Transverse colon (tissue), 4 donors: ENCODE measurements around the gene TTC32. TPM values are rescaled to one million over a fixed set of nuclear protein-coding genes. Genes with fewer than 3 reads are reported as not detected.
"Not testable (repeated sequence)": the region's sequence is repeated elsewhere in the genome, so short reads cannot be mapped to it uniquely, and the experiment has no call there.

ENCODE experiments used
- DNase-seq: peaks from one replicate; pipeline ENCODE4 v3.0.0-alpha.2; 2019
- H3K27ac ChIP-seq, 4 donors: fragments of 200-600 bp; sonication (generic); 2 replicates each; pipeline ENCODE4 v1.5.1; 2016 to 2018; ENCODE audit warnings: inconsistent platforms in 4 of 4
- H3K27me3 ChIP-seq: fragments of 200-600 bp; sonication (generic); 2 replicates; pipeline ENCODE4 v1.5.1; 2017; ENCODE audit warnings: inconsistent platforms
- H3K36me3 ChIP-seq, 4 donors: fragments of 200-600 bp; sonication (generic); 2 replicates each; pipeline ENCODE4 v1.5.1; 2017 to 2019; ENCODE audit warnings: inconsistent platforms in 4 of 4
- H3K4me1 ChIP-seq, 4 donors: fragments of 200-600 bp; sonication (generic); 2 replicates each; pipeline ENCODE4 v1.5.1; 2017 to 2020; ENCODE audit warnings: inconsistent platforms in 4 of 4
- H3K4me3 ChIP-seq, 4 donors: fragments of 200-600 bp; sonication (generic); 1 replicate in 1 of 4; 2 replicates in 3 of 4; pipeline versions ENCODE4 v1.5.1 to v1.6.1; 2017 to 2019; ENCODE audit warnings: inconsistent platforms in 4 of 4
- H3K9me3 ChIP-seq, 2 donors: fragments of 200-600 bp; sonication (generic); 2 replicates each; pipeline ENCODE4 v1.5.1; 2017 to 2019; ENCODE audit warnings: inconsistent platforms in 2 of 2
- CTCF ChIP-seq, 5 experiments: fragments of 200-600 bp in 3 of 5; fragments of 450-650 bp in 2 of 5; sonication (generic) in 3 of 5; IDR thresholded peaks; 1 replicate in 2 of 5; 2 replicates in 3 of 5; pipeline ENCODE4 v1.5.1; 2016 to 2017; ENCODE audit warnings: antibody characterized with exemption in 5 of 5, inconsistent platforms in 3 of 5, mild to moderate bottlenecking in 2 of 5, moderate library complexity in 1 of 5
- EP300 ChIP-seq: sonication (generic); formaldehyde crosslinking; IDR thresholded peaks from one replicate; pipeline ENCODE4 v1.6.1; 2017; ENCODE audit warnings: antibody characterized with exemption, low read depth
- POLR2A ChIP-seq: fragments of 450-650 bp; IDR thresholded peaks from one replicate; pipeline ENCODE4 v1.6.1; 2016; ENCODE audit warnings: antibody characterized with exemption, mild to moderate bottlenecking, moderate library complexity
- POLR2AphosphoS5 ChIP-seq, 3 donors: sonication (generic); formaldehyde crosslinking; IDR thresholded peaks; one replicate each; pipeline ENCODE4 v1.6.1; 2016; ENCODE audit warnings: antibody characterized with exemption in 3 of 3
- WGBS, 2 donors: methylation state at CpG; one replicate each; pipeline ENCODE4 v1.1.5; 2018; ENCODE audit warnings: low coverage in 1 of 2; 5-methylcytosine and 5-hydroxymethylcytosine counted together
- in situ Hi-C, 4 donors: fragments of 200-750 bp; cut with MboI; loops; one replicate each; pipeline versions ENCODE4 v1.15.0 to v1.15.1; 2017; ENCODE audit warnings: low sequenced_read_pairs in 3 of 4, low pct_ligation_motif_present in 1 of 4, low pct_unique_long_range_greater_than_20kb in 1 of 4
- intact Hi-C: fragments of 100-400 bp; cut with DNase I; formaldehyde crosslinking; loops from one replicate; pipeline ENCODE4 v1.15.1; 2023; ENCODE audit warnings: low total_unique reads
- total RNA-seq, 4 donors: library from RNA; depleted of rRNA; stranded (reverse); fragments of >200 nt; gene quantifications; one replicate each; pipeline ENCODE4 v1.1.0, GENCODE V29; 2016

The TTC32 gene
- total RNA-seq, 4 donors from 2014 or later, result 3.0 to 23.3 (median 9.9) TPM

DNA sequence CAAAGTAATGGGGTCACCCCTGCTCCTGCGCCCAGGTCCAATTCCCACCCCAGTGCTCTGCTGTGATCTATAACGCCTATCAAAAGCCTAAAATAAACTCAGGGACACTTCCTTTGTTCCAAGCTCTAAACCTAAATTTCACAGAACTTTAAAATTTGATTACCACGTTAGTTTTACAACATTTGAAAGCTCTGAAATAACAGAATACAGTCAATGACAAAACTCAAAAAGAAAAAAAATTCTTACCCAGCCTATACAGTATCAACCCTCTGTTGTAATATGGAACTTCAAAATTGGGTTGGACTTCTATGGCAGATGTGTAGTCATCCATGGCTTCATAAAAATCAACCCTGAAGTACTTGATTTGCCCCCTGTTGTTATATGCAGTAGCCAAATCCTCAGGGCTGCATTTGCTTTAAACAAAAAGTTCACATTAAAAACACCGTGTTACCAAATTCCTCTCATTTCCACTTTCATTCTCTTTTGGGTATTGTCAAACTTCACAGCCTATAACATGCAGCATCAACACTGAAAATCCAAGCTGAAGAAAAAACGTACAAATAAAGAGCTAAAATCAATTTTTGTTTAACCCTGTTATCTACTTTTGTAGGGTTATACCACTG lies 4.0 kb downstream of the TTC32 start:
- Histone ChIP-seq H3K9me3 (no peaks in the 10 kb centered on the region), H3K4me3 (no peak overlapping the region), H3K4me1 (peaks cover 17 to 66% (median 25%) of the 10 kb centered on the region in 4 donors), H3K27me3 (no peaks in the 10 kb centered on the region), H3K27ac (no peak overlapping the region), H3K36me3 (no peaks in the 10 kb centered on the region)
- DNase-seq, result no peak
- in situ Hi-C loops, result loop anchor here in 1 of 4 donors (25.0 kb wide), 1 partner anchor 740 kb away; no protein-coding TSS in a partner anchor
- intact Hi-C loops, result no loop called here
- 59 to 74% methylated on average over 5 of the region's 5 CpGs for WGBS, 2 donors
- TF ChIP-seq POLR2AphosphoS5 (IDR thresholded peaks at IDR 0.05), result no peak
- TF ChIP-seq EP300, result no peak
- TF ChIP-seq CTCF (IDR thresholded peaks at IDR 0.05), result no peak
- no peak for TF ChIP-seq POLR2A

DNA sequence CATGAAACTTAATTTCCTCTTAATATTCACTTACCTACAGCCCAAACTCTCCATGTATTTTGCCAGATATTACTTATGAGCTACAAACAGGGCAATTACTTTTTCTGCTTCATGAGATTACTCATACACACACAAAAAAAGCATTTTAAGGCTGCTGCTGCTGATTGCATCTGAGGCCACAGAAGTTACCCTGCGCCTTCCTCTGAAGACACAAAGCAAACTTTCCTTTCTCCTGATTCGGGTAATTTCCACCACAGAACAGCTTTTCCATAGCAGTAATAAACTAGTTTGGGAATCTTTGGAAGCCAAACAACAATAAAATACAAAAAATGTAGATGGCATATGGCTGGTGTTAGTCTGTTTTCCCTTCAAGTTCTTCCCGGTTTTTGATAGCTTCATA lies 6.2 kb downstream of the TTC32 start:
- H3K27me3 ChIP-seq, result no peaks in the 10 kb centered on the region
- peaks cover 12 to 61% (median 17%) of the 10 kb centered on the region in 4 donors for H3K4me1 ChIP-seq
- no peak overlapping the region for H3K4me3 ChIP-seq
- 64 to 65% methylated on average over 3 of the region's 3 CpGs for WGBS, 2 donors
- in situ Hi-C loops (loop anchor here in 1 of 4 donors (25.0 kb wide), 1 partner anchor 742 kb away; no protein-coding TSS in a partner anchor), intact Hi-C loops (no loop called here)
- no peaks in the 10 kb centered on the region for H3K36me3 ChIP-seq
- no peak for TF ChIP-seq POLR2AphosphoS5 (IDR thresholded peaks at IDR 0.05)
- no peak overlapping the region for H3K27ac ChIP-seq
- H3K9me3 ChIP-seq, result no peaks in the 10 kb centered on the region
- DNase-seq, result no peak

DNA sequence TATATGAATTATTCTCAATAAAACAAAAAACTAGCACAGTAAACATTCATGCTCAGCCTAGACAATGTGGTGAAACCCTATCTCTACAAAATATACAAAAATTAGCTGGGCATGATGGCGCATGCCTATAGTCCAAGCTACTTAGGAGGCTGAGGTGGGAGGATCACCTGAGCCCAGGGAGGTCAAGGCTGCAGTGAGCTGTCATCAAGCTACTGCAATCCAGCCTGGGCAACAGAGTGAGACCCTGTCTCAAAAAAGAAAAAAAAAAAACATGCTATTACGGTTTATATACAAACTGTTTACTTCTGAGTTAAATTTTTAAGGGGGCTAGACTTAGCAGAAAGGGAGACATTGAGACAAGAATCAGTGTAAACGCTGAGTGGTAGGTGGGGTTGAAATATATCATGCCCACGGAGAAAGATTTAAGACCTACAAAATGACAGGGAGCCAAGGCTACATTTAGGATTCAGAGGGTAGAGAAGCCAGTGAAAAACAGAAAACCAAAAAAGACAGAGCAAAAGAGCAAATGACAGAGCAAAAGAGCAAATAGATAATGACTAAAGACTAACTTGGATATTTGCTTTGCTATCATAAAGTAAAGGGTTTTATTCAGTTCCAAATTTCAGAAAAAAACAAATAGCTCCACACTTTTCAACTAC lies 7.5 kb downstream of the TTC32 start:
- H3K4me1 ChIP-seq, result peaks cover 2 to 48% (median 10%) of the 10 kb centered on the region in 4 donors
- intact Hi-C loops (no loop called here), in situ Hi-C loops (loop anchor here in 1 of 4 donors (25.0 kb wide), 1 partner anchor 743 kb away; no protein-coding TSS in a partner anchor)

DNA sequence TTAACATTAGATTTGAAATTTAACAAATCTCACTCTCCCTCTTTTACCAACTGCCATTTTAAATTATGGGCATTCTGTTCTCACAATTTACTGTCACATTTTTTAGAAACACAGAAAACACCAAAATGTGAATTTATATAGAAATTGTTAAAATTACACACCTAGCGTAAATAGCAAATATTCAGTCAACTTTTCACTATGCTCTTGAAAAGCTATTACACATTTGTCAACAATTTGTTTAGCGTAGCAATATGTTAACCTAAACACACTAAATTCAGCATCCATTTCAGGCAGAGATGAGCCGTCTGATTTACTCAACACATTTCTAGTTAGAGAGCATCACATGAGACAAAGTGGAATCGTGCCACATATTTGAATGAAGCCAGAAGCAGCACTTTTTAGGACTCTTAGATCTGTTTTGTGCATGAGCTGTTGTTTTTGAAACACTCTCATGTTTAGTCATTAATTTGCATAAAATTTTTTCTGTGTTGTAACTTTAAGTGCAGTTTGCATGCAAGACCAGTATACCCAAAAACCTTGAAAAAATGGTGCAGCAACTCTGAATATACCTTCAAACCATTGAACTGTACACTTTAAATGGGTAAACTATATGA lies 8.2 kb downstream of the TTC32 start:
- Histone ChIP-seq H3K36me3 (no peaks in the 10 kb centered on the region), H3K4me1 (peaks cover 2 to 42% (median 7%) of the 10 kb centered on the region in 4 donors), H3K27ac (no peak overlapping the region), H3K9me3 (no peaks in the 10 kb centered on the region), H3K4me3 (no peak overlapping the region), H3K27me3 (no peaks in the 10 kb centered on the region)
- intact Hi-C loops, result no loop called here
- 76 to 80% methylated on average over 4 of the region's 4 CpGs for WGBS, 2 donors
- DNase-seq, result no peak
- in situ Hi-C loops, result loop anchor here in 1 of 4 donors (25.0 kb wide), 1 partner anchor 744 kb away; no protein-coding TSS in a partner anchor
- TF ChIP-seq EP300 (no peak), POLR2A (no peak), POLR2AphosphoS5 (IDR thresholded peaks at IDR 0.05) (no peak), CTCF (IDR thresholded peaks at IDR 0.05) (no peak)

More for the DNA sequence above, 7.5 kb downstream of the TTC32 start:
- DNase-seq, result no peak
- WGBS, 2 donors, result 91 to 98% methylated on average over 4 of the region's 4 CpGs
- H3K4me3 ChIP-seq, result no peak overlapping the region
- H3K27ac ChIP-seq, result no peak overlapping the region
- TF ChIP-seq CTCF (IDR thresholded peaks at IDR 0.05) (no peak), POLR2A (no peak), POLR2AphosphoS5 (IDR thresholded peaks at IDR 0.05) (no peak), EP300 (no peak)
- no peaks in the 10 kb centered on the region for H3K27me3 ChIP-seq
- H3K9me3 ChIP-seq, result no peaks in the 10 kb centered on the region
- H3K36me3 ChIP-seq, result no peaks in the 10 kb centered on the region

DNA sequence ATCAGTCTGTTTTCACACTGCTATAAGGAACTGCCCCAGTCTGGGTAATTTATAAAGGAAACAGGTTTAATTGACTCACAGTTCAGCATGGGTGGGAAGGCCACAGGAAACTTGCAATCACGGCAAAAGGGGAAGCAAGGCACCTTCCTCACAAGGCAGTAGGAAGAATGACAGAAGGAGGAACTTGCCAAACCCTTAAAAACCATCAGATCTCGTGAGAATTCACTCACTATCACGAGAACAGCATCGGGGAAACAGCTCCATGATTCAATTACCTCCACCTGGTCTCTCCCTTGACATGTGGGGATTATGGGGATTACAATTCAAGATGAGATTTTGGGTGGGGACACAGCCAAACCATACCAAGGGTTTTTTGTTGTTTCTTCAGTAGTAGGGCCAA lies 9.8 kb downstream of the TTC32 start:
- H3K36me3 ChIP-seq, H3K27me3 ChIP-seq, DNase-seq, intact Hi-C loops, H3K9me3 ChIP-seq, H3K27ac ChIP-seq, H3K4me3 ChIP-seq: not testable (repeated sequence)
- peaks cover 0 to 29% (median 0%) of the 10 kb centered on the region in 4 donors for H3K4me1 ChIP-seq
- in situ Hi-C loops, result loop anchor here in 1 of 4 donors (25.0 kb wide), 1 partner anchor 745 kb away; no protein-coding TSS in a partner anchor
- 58% methylated on average over 3 to 4 of the region's 4 CpGs for WGBS, 2 donors
